MM.1S (cell line): ENCODE measurements around the gene ACBD6.

ENCODE experiments used
- DNase-seq: peaks from one replicate; pipeline ENCODE4 v3.0.0-alpha.2; 2015
- H2AFZ ChIP-seq: fragments of 300-600 bp; sonication (generic); 2 replicates; pipeline ENCODE4 v1.6.0; 2016; ENCODE audit warnings: antibody characterized with exemption, low read length
- H3F3A ChIP-seq: fragments of 300-600 bp; sonication (generic); 2 replicates; pipeline ENCODE4 v1.6.1; 2016; ENCODE audit warnings: mild to moderate bottlenecking, antibody characterized with exemption, low read length, moderate library complexity, mixed read lengths; ENCODE audit not compliant: insufficient read depth
- H3K27ac ChIP-seq: fragments of 300-600 bp; sonication (generic); 2 replicates; pipeline ENCODE4 v1.5.1; 2016; ENCODE audit warnings: mild to moderate bottlenecking, low read length
- H3K27me3 ChIP-seq: fragments of 300-600 bp; sonication (generic); replicated peaks from 2 replicates; pipeline ENCODE4 v1.6.0; 2016; ENCODE audit warnings: low read length; ENCODE audit not compliant: insufficient read depth
- H3K36me3 ChIP-seq: fragments of 300-600 bp; sonication (generic); replicated peaks from 2 replicates; pipeline ENCODE4 v1.6.1; 2016; ENCODE audit warnings: mild to moderate bottlenecking, low read length, mixed read lengths; ENCODE audit not compliant: insufficient read depth
- H3K4me1 ChIP-seq: fragments of 300-600 bp; sonication (generic); 2 replicates; pipeline ENCODE4 v1.6.1; 2016; ENCODE audit warnings: low read length, mixed read lengths
- H3K4me2 ChIP-seq: fragments of 300-600 bp; sonication (generic); 2 replicates; pipeline ENCODE4 v1.6.0; 2016; ENCODE audit warnings: low read depth, low read length
- H3K4me3 ChIP-seq: fragments of 300-600 bp; sonication (generic); 2 replicates; pipeline ENCODE4 v1.5.1; 2016; ENCODE audit warnings: low read length, mixed read lengths
- H3K79me2 ChIP-seq: fragments of 300-600 bp; sonication (generic); 2 replicates; pipeline ENCODE4 v1.6.1; 2016; ENCODE audit warnings: mixed run types, low read length, mixed read lengths
- H3K9ac ChIP-seq: fragments of 300-600 bp; sonication (generic); 2 replicates; pipeline ENCODE4 v1.6.1; 2016; ENCODE audit warnings: low read length, mixed read lengths
- H3K9me2 ChIP-seq: fragments of 300-600 bp; sonication (generic); replicated peaks from 2 replicates; pipeline ENCODE4 v1.6.1; 2016; ENCODE audit warnings: mild to moderate bottlenecking, low read length, mixed read lengths; ENCODE audit not compliant: insufficient read depth
- H3K9me3 ChIP-seq: fragments of 300-600 bp; sonication (generic); replicated peaks from 2 replicates; pipeline ENCODE4 v1.6.1; 2016; ENCODE audit warnings: mild to moderate bottlenecking, low read length, mixed read lengths; ENCODE audit not compliant: insufficient read depth
- H4K20me1 ChIP-seq: fragments of 300-600 bp; sonication (generic); 2 replicates; pipeline ENCODE4 v1.6.1; 2016; ENCODE audit warnings: mild to moderate bottlenecking, low read length, moderate library complexity, mixed read lengths; ENCODE audit not compliant: insufficient read depth
- EZH2 ChIP-seq: fragments of 300-600 bp; sonication (generic); optimal IDR thresholded peaks from 2 replicates; pipeline ENCODE3; 2017; ENCODE audit warnings: low read depth, mild to moderate bottlenecking, antibody characterized with exemption, low read length, mixed read lengths
- EZH2phosphoT487 ChIP-seq: fragments of 300-600 bp; sonication (generic); IDR thresholded peaks from 2 replicates; pipeline ENCODE4 v1.6.1; 2018; ENCODE audit warnings: antibody characterized with exemption, low read length
- TF ChIP-seq, protein P1 (sequence below): fragments of 300-600 bp; sonication (generic); IDR thresholded peaks from 2 replicates; pipeline ENCODE4 v1.5.1; 2016; ENCODE audit warnings: antibody characterized with exemption, low read length, mixed read lengths

The ACBD6 gene

DNA sequence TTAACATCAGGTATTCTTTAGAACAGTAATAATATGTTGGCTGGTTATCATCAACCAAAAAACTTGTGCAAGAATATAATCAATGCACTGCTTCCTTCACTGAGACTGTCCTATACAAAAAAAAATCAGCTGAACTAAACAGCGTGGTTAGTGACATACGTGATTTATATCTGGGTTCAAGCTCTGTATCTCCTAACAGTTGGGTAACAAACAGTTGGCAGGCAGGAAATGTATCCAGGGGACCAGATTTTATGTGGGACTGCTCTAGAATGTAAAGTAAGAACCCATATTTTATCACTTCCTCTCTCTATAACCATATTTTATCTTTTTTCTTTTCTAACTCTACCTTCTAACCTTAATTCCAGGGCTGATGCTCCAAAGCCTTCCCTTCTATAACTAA is 8.0 kb downstream of the ACBD6 start:
- Histone ChIP-seq H4K20me1 (peaks cover 5% of the 10 kb centered on the region; the same call in 1 of the 2 replicates), H3K27me3 (no peaks in the 10 kb centered on the region), H3K9ac (no peak overlapping the region), H3K27ac (no peak overlapping the region), H3K36me3 (peaks cover 12% of the 10 kb centered on the region; the same call in 1 of the 2 replicates), H3F3A (no peaks in the 10 kb centered on the region), H2AFZ (no peak overlapping the region), H3K4me1 (no peaks in the 10 kb centered on the region), H3K4me2 (no peak overlapping the region), H3K79me2 (peaks cover 34% of the 10 kb centered on the region), H3K9me2 (no peaks in the 10 kb centered on the region), H3K9me3 (no peaks in the 10 kb centered on the region), H3K4me3 (no peak overlapping the region)
- DNase-seq, result no peak
- TF ChIP-seq EZH2phosphoT487, result no peak
- TF ChIP-seq EZH2, result no peak
- TF ChIP-seq, protein P1, sequence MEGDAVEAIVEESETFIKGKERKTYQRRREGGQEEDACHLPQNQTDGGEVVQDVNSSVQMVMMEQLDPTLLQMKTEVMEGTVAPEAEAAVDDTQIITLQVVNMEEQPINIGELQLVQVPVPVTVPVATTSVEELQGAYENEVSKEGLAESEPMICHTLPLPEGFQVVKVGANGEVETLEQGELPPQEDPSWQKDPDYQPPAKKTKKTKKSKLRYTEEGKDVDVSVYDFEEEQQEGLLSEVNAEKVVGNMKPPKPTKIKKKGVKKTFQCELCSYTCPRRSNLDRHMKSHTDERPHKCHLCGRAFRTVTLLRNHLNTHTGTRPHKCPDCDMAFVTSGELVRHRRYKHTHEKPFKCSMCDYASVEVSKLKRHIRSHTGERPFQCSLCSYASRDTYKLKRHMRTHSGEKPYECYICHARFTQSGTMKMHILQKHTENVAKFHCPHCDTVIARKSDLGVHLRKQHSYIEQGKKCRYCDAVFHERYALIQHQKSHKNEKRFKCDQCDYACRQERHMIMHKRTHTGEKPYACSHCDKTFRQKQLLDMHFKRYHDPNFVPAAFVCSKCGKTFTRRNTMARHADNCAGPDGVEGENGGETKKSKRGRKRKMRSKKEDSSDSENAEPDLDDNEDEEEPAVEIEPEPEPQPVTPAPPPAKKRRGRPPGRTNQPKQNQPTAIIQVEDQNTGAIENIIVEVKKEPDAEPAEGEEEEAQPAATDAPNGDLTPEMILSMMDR, result no peak

DNA sequence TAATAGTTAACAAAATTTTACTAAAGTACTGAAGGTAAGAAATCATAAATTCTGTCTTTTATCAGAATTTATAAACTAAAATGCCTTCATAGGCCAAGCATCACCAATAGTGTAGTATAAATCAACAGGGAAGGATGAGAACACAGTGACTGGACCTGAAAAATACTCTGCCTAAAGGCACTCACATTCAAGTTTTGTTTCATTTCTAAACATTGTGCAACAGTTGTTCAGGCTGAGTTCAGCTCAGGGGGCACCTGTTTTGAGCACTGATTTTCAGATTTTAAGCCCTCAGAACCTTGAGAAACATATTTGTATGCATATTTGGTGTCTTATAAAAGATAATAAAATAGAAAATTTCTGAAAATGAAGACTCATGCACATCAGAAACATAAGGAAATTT is 12.4 kb downstream of the ACBD6 start:
- no peaks in the 10 kb centered on the region; the same call in 1 of the 2 replicates for H4K20me1 ChIP-seq
- no peaks in the 10 kb centered on the region for H3K4me1 ChIP-seq
- no peak overlapping the region for H3K4me3 ChIP-seq
- H3K9ac ChIP-seq, result no peak overlapping the region
- H2AFZ ChIP-seq, result no peak overlapping the region
- H3K9me3 ChIP-seq, result no peaks in the 10 kb centered on the region
- H3K9me2 ChIP-seq, result no peaks in the 10 kb centered on the region
- DNase-seq, result no peak
- H3F3A ChIP-seq, result no peaks in the 10 kb centered on the region
- peaks cover 9% of the 10 kb centered on the region; the same call in 1 of the 2 replicates for H3K79me2 ChIP-seq
- no peak overlapping the region for H3K27ac ChIP-seq
- H3K27me3 ChIP-seq, result no peaks in the 10 kb centered on the region
- H3K4me2 ChIP-seq, result no peak overlapping the region
- no peak for TF ChIP-seq EZH2
- no peak for TF ChIP-seq EZH2phosphoT487
- TF ChIP-seq, protein P1, result no peak
- peaks cover 11% of the 10 kb centered on the region for H3K36me3 ChIP-seq

DNA sequence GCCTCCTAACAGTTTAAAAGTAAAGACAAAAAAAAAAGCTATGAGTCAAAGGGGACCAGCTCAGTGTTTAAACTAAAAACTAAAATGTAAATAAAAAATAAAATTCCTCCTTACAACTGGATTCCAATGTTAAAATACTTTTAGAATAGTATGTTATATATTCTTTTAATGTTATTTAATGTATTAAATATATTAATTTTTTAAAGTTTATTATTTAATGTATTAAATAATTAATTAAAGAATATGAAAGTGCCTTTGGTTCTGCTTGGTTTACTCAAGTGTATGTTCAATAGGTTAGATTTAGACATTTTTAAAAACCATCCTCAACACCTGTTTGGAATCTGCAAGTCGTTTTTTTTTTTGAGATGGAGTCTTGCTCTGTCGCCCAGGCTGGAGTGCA is 13.1 kb downstream of the ACBD6 start:
- peaks cover 8% of the 10 kb centered on the region for H3K36me3 ChIP-seq
- no peaks in the 10 kb centered on the region for H3K4me1 ChIP-seq
- TF ChIP-seq, protein P1, result no peak
- TF ChIP-seq EZH2phosphoT487 (no peak), EZH2 (no peak)
- no peaks in the 10 kb centered on the region for H3K9me2 ChIP-seq
- H3K4me3 ChIP-seq, result no peak overlapping the region
- no peaks in the 10 kb centered on the region for H3F3A ChIP-seq
- H2AFZ ChIP-seq, result no peak overlapping the region
- no peak overlapping the region for H3K4me2 ChIP-seq
- no peak overlapping the region for H3K9ac ChIP-seq
- no peaks in the 10 kb centered on the region for H4K20me1 ChIP-seq
- DNase-seq, result no peak
- no peak overlapping the region for H3K27ac ChIP-seq
- no peaks in the 10 kb centered on the region for H3K27me3 ChIP-seq
- H3K9me3 ChIP-seq, result no peaks in the 10 kb centered on the region
- peaks cover 10% of the 10 kb centered on the region; the same call in 1 of the 2 replicates for H3K79me2 ChIP-seq
